T-helper 2 cell treated with Interferon-gamma antibody and Interleukin-4, amounts not matched to agents 100 ng/mL and 5 ng/mL, for 36 hours (primary cell): ENCODE data around the gene IGSF21. TPM values are rescaled to one million over a fixed set of nuclear protein-coding genes. Genes with fewer than 3 reads are reported as not detected.
"Not testable (repeated sequence)": the region's sequence is repeated elsewhere in the genome, so short reads cannot be mapped to it uniquely, and the experiment has no call there.

ENCODE experiments used
- intact Hi-C: fragments of 100-400 bp; cut with micrococcal nuclease; formaldehyde crosslinking; loops from one replicate; pipeline ENCODE4 v1.15.1; 2023
- total RNA-seq: library from RNA; stranded (reverse); gene quantifications from 2 replicates; pipeline ENCODE4 v1.2.3, GENCODE V29; 2022

The IGSF21 gene
- total RNA-seq, 1 donor from 2014 or later: not detected

DNA sequence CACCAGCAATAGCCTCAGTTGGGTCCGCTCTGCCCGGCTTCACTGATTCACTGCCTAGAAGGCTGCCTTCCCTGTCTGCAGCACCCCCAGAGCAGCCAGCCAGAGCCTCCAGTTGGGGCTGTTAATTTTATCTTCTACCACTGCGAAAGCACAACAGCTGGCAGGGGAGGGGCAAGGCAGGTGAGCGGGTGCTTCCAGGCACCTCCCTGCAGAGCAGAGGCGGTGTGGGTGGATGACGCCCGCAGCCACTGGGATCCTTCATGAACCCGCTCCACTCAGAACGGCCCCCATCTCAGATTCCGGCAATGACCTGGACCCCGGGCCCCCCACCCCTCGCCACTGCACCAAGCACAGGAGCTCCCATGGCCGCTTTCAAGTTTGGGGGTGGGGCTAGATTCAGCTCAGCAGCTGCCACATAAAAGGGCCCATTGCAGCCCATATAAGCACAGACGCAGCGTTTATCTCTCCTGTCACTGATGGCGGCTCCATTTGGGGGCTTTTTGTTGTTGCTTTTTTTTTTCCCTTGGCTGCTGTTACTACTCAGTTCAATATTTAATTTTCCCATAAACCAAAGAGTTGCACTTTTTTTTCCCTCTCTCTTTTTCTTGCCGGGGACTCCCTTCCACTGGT lies 245.2 kb downstream of the IGSF21 start:
- intact Hi-C loops: no loop called here

DNA sequence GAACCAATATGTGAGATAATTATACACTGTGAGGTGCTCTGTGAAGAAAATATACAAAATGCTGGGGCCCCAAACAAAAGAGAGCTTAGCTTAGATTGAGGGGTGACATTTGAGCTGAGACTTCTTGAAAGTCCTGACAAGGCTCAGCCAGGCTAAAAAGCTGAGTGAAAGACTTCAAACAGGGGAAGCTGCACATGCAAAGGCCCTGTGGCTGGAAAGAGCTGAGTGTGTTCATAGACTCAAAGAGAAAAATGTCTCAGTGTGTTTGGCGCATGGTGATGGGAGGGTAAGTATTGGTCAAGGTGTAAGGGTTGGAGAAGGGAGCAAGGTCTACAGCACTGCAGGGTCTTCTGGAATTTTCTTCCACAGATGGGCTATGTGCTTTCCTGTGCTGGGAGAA lies 245.9 kb downstream of the IGSF21 start:
- intact Hi-C loops: no loop called here

DNA sequence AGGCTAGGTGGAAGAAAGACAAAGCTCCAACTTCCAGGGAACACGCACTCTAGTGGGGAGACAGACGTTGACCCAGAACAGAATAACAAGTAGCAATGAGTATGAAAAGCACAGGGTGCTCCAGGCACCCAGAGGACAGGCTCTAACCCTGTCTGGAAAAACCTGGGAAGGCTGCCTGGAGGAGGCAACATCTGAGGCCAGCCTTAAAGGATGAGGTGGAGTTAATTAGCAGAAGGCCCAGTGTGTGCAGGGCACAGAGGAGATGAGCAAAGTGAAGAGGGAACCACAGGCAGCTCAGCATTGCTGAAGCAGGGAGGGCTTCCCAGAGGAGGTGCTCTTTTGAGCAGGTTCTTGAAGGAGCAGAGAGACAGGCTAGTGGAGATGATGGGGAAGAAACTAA lies 246.4 kb downstream of the IGSF21 start:
- intact Hi-C loops: no loop called here

DNA sequence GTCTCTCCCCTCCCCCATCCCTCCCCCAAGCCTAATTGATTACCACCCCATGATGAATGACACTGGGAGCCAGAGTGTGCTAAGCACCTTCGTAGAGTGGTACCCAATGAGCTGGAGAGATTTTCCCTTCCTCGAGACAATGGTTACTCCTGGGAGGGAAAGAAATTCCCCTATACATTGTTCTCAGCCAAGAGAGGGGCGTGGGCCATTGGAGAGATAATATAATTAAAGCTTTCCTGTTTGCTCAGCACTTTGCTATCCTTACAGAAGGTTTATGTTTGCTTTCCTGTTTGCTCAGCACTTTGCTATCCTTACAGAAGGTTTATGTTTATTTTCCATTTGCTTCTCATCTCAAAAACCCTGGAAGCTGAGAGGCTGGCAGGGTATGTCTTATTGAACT lies 247.0 kb downstream of the IGSF21 start:
- intact Hi-C loops: no loop called here

DNA sequence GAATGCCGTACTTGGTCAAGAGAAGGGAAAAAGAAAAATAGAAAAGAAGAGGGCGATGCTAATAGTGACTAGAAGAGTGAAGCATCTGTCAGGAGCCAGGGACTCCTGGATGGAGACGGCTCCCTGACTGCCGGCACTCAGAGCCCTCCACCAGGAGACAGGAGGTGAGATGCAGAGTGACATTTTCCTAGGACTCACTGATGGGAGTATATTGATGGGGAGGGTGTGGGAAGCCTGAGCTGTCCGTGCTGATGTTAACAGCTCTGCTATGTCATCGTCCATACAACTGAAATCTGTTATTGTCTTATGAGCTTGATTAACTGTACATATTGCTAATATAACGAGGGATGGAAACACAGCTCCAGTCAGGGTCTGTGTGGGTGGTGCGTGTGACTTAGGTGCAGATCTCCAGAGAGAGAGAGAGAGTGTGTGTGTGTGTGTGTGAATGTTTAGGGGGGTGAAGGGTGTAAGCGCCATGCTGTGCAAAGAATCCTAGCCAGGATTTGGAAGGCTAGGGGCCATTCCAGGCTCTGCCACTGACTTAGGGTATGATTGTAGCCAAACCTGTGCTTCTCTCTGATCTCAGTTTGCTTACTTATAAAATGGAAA lies 250.1 kb downstream of the IGSF21 start:
- intact Hi-C loops: no loop called here

DNA sequence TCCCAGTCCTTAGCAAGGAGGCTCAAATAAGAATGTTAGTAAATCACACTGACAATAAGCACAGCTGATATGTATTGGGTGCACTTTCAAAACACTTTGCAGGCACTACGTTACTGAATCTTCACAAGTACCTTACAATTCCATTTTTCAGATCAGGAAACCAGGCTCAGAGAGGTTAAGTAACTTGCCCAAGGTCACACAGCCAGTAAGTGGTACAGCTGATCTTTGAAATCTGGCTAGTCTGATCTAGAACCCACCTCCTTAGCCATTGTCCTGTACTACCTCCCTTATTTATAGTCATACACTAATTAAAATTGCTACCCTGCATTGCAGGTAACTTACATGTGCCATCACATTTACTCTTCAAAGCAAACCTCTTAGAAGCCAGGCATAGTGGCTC lies 251.0 kb downstream of the IGSF21 start:
- intact Hi-C loops: no loop called here

DNA sequence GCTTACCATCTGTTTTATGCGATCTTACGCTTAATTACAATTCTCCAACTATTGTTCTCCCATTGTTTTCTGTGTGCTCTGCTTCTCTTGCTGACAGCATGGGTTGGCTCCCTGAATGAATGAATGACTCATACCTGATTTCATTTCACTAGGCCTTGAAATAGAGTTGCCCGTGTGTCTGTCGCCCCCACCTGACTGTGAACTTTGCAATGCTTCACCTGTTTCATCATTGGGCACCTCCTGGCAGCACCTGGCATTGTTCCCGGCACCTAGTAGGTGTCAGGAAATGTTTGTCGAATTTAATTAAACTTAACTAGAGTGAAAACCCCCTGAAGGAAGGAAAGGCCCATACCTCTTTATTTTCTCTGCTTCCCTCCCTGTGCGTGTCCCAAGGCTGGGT lies 252.7 kb downstream of the IGSF21 start:
- intact Hi-C loops: no loop called here

DNA sequence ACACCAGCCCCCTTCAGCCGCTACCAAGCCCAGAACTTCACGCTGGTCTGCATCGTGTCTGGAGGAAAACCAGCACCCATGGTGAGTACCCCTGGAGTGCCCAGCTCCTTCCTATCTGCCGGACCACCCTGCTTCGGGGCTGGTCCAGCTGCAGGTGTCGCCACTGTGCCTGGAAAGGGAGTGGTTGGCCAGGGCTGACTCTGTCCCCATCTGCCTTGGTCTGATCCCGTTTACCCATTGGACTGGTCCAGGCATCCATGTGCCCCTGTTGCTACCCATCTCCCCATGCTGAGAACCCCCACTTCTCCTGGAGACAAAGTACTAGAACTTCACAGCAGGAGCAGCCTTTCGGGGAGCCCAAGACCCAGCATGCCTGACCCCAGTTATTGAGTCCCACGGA lies 254.6 kb downstream of the IGSF21 start:
- intact Hi-C loops: no loop called here

DNA sequence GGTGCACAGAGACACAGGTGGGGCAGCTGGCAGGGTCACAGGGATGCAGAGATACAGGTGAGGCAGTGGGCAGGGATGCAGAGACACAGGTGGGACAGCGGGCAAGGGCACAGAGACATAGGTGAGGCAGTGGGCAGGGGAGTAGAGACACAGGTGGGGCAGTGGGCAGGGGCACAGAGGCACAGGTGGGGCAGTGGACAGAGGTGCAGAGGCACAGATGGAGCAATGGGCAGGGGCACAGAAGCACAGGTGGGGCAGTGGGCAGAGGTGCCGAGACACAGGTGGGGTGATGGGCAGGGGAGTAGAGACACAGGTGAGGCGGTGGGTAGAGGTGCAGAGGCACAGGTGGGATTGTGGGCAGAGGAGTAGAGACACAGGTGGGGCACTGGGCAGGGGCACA lies 255.8 kb downstream of the IGSF21 start:
- intact Hi-C loops: no loop called here

DNA sequence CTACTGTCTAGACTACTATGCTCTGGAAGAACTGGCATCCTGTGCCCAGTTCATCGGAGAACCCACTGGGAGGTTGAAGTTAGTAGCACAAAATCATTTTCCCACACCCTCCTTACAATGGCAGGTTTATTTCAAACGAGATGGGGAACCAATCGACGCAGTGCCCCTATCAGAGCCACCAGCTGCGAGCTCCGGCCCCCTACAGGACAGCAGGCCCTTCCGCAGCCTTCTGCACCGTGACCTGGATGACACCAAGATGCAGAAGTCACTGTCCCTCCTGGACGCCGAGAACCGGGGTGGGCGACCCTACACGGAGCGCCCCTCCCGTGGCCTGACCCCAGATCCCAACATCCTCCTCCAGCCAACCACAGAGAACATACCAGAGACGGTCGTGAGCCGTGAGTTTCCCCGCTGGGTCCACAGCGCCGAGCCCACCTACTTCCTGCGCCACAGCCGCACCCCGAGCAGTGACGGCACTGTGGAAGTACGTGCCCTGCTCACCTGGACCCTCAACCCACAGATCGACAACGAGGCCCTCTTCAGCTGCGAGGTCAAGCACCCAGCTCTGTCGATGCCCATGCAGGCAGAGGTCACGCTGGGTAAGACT lies 257.6 kb downstream of the IGSF21 start:
- intact Hi-C loops: no loop called here

DNA sequence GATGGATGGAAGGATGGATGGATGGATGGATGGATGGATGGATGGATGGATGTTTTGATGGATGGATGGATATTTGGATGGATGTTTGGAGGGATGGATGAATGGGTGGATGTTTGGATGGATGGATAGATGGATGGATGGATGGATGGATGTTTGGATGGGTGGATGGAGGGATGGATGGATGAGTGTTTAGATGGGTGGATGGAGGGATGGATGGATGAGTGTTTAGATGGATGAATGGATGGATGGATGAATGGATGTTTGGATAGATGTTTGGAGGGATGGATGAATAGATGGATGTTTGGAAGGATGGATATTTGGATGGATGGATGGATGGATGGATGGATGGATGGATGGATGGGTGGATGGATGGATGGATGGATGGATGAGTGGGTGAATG lies 264.9 kb downstream of the IGSF21 start:
- intact Hi-C loops: not testable (repeated sequence)

DNA sequence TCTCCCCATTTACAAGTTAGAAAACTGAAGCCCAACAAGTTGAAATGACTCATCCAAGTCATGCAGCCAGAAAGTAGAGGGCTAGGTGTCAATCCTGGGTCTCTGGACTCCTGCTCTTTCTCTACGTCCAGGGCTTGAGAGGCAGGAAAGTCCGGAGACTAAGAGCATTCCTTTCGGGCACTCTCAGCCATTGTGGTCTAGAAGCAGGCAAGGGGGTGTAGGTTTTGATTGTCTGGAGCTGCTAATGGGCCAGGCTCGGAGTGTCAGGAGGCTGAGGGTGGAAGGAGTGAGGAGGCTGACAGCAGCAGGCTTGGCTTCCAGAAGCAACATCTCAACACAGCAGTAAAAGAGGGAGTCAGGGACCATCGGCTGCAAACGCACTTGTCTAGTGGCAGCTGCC lies 265.6 kb downstream of the IGSF21 start:
- intact Hi-C loops: no loop called here

DNA sequence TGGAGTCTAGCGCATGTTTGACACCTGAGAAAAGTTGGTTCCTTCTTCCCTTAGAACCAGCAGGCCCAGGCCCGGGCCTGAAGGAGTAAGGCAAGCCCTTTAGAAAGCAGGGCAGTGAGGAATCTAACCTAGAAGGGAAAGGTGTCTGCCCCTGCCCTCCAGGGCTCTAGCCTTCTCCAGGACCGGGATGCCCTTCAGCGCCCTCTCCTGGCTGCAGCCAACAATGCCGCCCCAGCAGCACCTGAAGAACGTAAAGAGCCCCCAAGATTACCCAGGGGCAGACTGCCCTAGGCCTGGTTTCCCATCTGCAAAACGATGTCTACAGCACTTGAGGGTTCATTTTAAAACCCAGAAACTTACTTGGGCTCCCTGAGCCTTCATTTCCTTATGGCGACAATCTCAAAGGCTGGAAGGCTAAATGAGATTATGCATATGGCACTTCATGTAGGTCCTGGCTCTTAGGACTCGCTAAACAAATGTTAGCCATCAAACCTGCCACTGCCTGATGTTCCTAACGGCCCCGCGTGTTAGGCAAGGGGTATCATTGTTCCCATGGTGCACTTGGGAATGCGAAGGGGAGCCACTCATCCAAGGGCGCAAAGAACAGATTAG lies 266.4 kb downstream of the IGSF21 start:
- intact Hi-C loops: no loop called here

DNA sequence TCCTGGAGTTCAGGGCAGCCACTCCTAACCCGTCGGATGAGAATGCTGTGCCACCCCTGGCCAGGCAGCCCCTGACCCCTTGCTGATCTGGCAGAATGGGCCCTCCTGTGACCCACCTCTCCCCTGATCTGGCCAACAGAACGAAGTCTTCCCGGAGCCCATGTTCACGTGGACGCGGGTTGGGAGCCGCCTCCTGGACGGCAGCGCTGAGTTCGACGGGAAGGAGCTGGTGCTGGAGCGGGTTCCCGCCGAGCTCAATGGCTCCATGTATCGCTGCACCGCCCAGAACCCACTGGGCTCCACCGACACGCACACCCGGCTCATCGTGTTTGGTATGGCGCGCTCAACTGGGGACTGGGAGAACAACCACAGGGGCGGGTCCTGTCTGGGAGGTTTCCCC lies 269.1 kb downstream of the IGSF21 start:
- intact Hi-C loops: no loop called here

DNA sequence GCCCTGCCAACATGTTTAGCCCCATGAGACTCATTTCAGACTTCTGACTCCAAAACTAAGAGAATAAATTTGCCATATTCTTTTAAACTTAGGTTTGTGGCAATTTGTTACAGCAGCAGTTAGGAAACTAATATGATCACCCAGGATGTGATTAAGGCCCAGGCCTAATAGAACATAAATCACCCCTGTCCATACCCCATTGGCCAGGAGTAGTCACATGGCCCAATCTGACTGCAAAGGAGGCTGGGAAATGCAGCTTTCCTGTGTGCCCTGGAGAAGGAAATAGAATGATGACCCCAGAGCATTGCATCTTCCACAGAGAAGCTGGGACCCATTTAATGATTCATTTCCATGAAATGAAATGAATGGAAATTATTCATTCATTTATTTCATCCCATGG lies 272.7 kb downstream of the IGSF21 start:
- intact Hi-C loops: no loop called here

DNA sequence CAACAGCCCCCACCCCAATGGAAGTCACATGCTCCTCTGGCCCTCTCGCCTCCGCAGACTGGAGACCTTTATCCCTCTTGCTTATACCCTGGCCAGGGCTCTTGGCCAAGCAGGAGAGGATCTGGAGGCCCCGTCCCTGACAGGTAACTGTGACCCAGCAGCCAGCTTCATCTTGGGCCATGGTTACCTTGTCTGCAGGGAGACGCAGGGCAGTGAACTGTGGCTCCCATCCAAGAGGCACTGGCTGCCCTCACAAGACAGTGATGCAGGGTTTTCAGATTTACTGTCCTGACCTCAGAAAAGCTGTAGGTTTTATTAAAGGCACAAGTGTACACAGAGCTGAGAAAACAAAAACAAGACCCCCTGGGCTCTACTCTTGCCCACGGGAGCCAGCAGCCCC lies 276.5 kb downstream of the IGSF21 start:
- intact Hi-C loops: no loop called here

DNA sequence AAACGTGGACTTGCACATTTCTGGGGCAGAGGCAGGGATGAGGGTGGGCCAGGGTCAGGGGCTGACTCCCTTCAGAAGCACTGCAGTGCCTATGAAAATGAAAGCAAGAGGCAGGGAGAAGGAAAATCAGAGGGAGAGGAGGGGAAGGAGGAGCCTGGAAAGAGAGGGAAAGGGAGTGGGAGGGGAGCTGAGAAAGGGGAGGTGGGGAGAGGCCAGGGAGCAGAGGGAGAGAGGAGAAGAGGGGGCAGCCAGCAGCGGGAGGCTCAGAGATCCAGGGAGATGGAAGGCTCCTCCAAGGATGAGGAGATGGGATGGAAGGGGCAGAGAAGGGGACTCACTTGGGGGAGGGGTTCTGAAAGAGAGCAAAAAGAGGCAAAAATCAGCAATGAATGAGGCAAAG lies 276.9 kb downstream of the IGSF21 start:
- intact Hi-C loops: no loop called here

DNA sequence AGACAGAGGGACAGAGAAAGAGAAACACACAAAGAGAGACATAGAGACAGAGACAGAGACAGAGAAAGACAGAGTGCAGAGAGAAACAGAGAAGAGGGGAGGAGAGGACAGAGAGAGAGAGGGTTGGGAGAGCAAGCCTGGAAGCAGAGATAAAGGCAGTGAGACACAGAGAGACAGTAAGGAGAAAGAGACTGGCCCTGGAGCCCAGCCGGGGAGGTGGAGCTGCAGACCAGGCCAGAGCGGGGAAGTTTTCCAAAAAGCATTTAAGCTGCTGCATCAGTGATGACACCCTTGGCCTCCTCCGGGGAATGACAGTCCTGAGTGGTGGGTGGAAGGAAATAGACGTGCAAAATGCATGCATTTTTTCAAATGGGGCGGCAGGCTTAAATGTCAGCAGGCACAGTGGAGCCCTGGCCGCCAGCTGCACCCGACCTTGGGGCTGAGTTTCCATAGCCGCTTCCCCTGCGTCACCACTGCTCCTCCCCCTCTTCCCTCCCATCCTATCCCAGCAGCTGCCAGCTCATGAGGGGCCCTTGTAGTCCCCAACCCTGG lies 277.7 kb downstream of the IGSF21 start:
- intact Hi-C loops: no loop called here

DNA sequence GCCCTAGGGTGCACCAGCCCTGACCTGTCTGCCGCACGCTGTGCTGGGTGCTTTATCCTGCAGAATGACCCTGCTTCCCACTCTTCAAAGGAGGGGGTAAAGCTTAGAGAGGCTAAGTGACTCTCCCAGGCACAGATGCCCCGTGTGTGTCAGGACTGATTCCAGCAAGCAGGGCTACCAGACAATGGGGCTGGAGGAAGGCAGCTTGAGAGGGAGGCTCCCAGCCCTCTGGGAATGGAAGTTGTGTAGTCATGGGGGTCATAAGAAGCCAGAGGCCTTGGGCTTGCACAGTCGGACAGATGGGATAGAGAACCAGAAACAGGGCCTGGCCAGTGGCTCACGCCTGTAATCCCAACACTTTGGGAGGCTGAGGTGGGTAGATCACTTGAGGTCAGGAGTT lies 279.0 kb downstream of the IGSF21 start:
- intact Hi-C loops: no loop called here

DNA sequence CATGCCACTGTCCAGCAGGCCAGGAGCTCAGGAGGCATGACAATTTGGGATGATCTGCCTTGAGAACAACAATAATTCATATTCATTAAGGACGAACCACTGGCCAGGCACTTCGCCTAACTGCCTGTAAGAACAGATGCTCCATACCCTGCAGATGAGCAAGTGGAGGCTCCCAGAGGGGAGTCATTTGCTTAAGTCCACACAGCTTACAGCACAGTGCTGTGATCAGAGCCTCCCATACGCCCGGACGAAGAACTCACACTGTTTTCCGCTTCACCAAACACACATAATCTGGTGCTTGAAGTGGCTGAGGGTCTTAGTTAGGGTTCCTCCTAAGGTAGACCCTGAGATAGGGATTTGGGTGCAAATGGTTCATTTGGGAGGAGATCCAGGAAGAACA lies 279.7 kb downstream of the IGSF21 start:
- intact Hi-C loops: no loop called here

DNA sequence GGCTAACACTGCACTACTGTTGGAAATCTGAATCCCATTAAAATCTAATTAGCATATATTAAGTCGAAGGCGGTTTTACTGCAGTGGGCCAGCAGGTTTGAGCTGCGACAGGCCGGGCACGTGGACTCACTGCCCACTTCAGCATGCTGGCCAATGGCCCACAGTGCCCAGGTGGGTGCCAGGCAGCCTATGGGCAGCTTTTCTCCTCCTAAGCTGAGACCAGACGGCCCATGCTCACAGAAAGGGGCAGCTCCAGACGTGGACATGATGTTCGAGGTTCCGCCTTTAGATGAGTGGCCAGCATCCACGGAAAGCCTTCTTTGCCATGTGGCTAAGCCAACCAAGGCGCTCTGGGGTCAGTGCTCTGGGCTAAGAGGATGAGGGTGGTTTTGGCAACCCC lies 283.4 kb downstream of the IGSF21 start:
- intact Hi-C loops: no loop called here

DNA sequence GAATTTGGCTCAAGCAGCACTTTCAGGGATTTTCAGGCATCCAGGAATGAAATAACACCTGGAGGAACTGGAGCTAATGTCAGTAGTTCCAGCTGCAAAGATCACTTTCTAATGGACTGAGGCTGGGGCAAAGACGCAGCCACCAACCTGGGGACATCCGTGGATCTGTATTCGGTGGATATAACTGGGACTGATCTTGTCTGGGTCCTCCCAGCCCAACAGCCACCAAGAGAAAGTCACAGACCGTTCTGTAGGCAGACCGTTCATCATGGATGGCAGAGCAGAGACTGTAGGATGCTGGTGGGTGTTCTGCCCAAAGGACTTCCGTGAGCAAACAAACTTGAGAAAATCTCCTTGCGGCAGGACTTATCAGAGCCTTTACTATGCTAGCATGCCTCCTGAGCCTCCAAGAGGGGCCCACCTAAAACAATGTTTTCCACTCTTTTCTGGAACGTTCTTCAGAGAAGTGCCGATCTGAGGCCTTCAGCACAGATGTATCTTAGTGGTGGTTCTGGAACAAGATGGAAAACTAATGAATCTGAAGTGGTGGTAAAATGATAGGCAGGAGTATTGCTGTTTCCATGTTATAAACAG lies 287.1 kb downstream of the IGSF21 start:
- intact Hi-C loops: no loop called here
